OCI-LY7 (cell line): Measurements from ENCODE around the gene C1orf141. TPM values are rescaled to one million over a fixed set of nuclear protein-coding genes. Genes with fewer than 3 reads are reported as not detected.

Source experiments
- BruUV-seq: library from RNA; stranded (reverse); fragments of 400-500 nt; replicated peaks from 2 replicates; lab custom pipeline; 2021; lab: Mats Ljungman, UMichigan
- CTCF ChIA-PET: fragments of 300-600 bp; sonication (Branson Sonifier 250); formaldehyde crosslinking; loops from one replicate; lab custom pipeline; 2022; ENCODE audit warnings: antibody characterized with exemption; ENCODE audit not compliant: unreplicated experiment; lab: Charles Lee
- POLR2A ChIA-PET: fragments of 300-600 bp; sonication (Branson Sonifier 250); formaldehyde crosslinking; loops from one replicate; lab custom pipeline; 2022; ENCODE audit warnings: antibody characterized with exemption; lab: Charles Lee
- DNase-seq: peaks from one replicate; pipeline ENCODE4 v3.0.0-alpha.2; 2015; ENCODE audit warnings: low spot score
- H2AFZ ChIP-seq: fragments of 200-600 bp; sonication (generic), shearing (Covaris generic); 2 replicates; pipeline ENCODE4 v1.6.1; 2014; ENCODE audit warnings: mild to moderate bottlenecking, antibody characterized with exemption, low read length, moderate library complexity
- H3K27ac ChIP-seq: fragments of 200-600 bp; sonication (generic); 2 replicates; pipeline ENCODE4 v1.5.1; 2014; ENCODE audit warnings: mixed run types, low read depth, mild to moderate bottlenecking, moderate library complexity, low read length, inconsistent platforms; ENCODE audit not compliant: poor library complexity, severe bottlenecking
- H3K36me3 ChIP-seq: fragments of 200-600 bp; sonication (generic); 2 replicates; pipeline ENCODE4 v1.6.1; 2014; ENCODE audit warnings: mild to moderate bottlenecking, antibody characterized with exemption, low read length, moderate library complexity, mixed read lengths; ENCODE audit not compliant: insufficient read depth
- H3K4me1 ChIP-seq: fragments of 200-600 bp; sonication (generic); 2 replicates; pipeline ENCODE4 v1.5.1; 2014; ENCODE audit warnings: mild to moderate bottlenecking, low read length; ENCODE audit not compliant: insufficient read depth, poor library complexity, severe bottlenecking
- H3K4me2 ChIP-seq: fragments of 200-600 bp; sonication (generic); 2 replicates; pipeline ENCODE4 v1.6.1; 2014; ENCODE audit warnings: mild to moderate bottlenecking, low read length
- H3K4me3 ChIP-seq: fragments of 200-600 bp; sonication (generic); 2 replicates; pipeline ENCODE4 v1.5.1; 2014; ENCODE audit warnings: mild to moderate bottlenecking, low read depth, low read length; ENCODE audit not compliant: poor library complexity, severe bottlenecking
- H3K79me2 ChIP-seq: fragments of 200-600 bp; sonication (generic); 2 replicates; pipeline ENCODE4 v1.6.1; 2016; ENCODE audit warnings: low read depth, mild to moderate bottlenecking, low read length, moderate library complexity, mixed read lengths; ENCODE audit not compliant: insufficient read depth
- H3K9me2 ChIP-seq: fragments of 200-600 bp; sonication (generic); 2 replicates; pipeline ENCODE4 v1.6.1; 2016; ENCODE audit warnings: mild to moderate bottlenecking, low read length, mixed read lengths; ENCODE audit not compliant: insufficient read depth
- H3K9me3 ChIP-seq: fragments of 200-600 bp; sonication (generic); 2 replicates; pipeline ENCODE4 v1.6.1; 2014; ENCODE audit warnings: mild to moderate bottlenecking, mixed run types, low read length, mixed read lengths
- H4K20me1 ChIP-seq: fragments of 200-600 bp; sonication (generic); 2 replicates; pipeline ENCODE4 v1.6.1; 2014; ENCODE audit warnings: mild to moderate bottlenecking, antibody characterized with exemption, low read length, moderate library complexity, mixed read lengths; ENCODE audit not compliant: insufficient read depth
- CTCF ChIP-seq: fragments of 200-600 bp; sonication (generic); conservative IDR thresholded peaks from 2 replicates; pipeline ENCODE4 v1.5.1; 2014; ENCODE audit warnings: mild to moderate bottlenecking, antibody characterized with exemption, low read length, moderate library complexity, mixed read lengths
- EZH2phosphoT487 ChIP-seq: fragments of 200-600 bp; sonication (generic); IDR thresholded peaks from 2 replicates; pipeline ENCODE4 v1.6.1; 2018; ENCODE audit warnings: low read depth, borderline replicate concordance, mild to moderate bottlenecking, mixed run types, antibody characterized with exemption, low read length, moderate library complexity, mixed read lengths
- intact Hi-C: fragments of 100-400 bp; cut with micrococcal nuclease; formaldehyde crosslinking; loops from one replicate; pipeline ENCODE4 v1.10.0; 2022; ENCODE audit not compliant: unreplicated experiment
- total RNA-seq, 2 experiments: library from RNA; depleted of rRNA in 1 of 2; stranded (reverse); fragments of >200 nt in 1 of 2; shearing (Covaris generic) in 1 of 2; gene quantifications; 2 replicates each; pipeline ENCODE4 v1.2.3, GENCODE V29; 2014 to 2022

The C1orf141 gene
- total RNA-seq, 2 experiments from 2014 or later, result not detected

- intact Hi-C loops, result no loop called here
- no peaks in the 10 kb centered on the region for H3K9me3 ChIP-seq
These were observed 39.2 kb upstream of the C1orf141 start for GRCh38 chr1:67173988-67174387.

GRCh38 chr1:67171978-67172377 is 37.2 kb upstream of the C1orf141 start:
- H3K79me2 ChIP-seq, result no peaks in the 10 kb centered on the region
- POLR2A ChIA-PET, result interaction anchor here (0.7 kb wide), 1 partner anchor 426 kb away, joined by 3 read pairs; no protein-coding TSS in a partner anchor
- no peaks in the 10 kb centered on the region for H3K9me3 ChIP-seq
- no TSS peak for BruUV-seq
- DNase-seq, result no peak
- 0 out of 2 replicates have a peak overlapping the region, but pooled peaks have one; percentile 2 for H2AFZ ChIP-seq
- H3K4me1 ChIP-seq, result no peaks in the 10 kb centered on the region
- intact Hi-C loops, result no loop called here
- no peak overlapping the region for H3K4me2 ChIP-seq
- no peaks in the 10 kb centered on the region for H4K20me1 ChIP-seq
- H3K9me2 ChIP-seq, result 0 out of 2 replicates have a peak, but pooled peaks cover 5% of the 10 kb centered on the region
- TF ChIP-seq CTCF (no peak), EZH2phosphoT487 (no peak)
- no peak overlapping the region for H3K27ac ChIP-seq
- H3K4me3 ChIP-seq, result no peak overlapping the region
- CTCF ChIA-PET, result no interaction called here
- no peaks in the 10 kb centered on the region for H3K36me3 ChIP-seq

More at GRCh38 chr1:67173988-67174387, 39.2 kb upstream of the C1orf141 start:
- ChIA-PET CTCF (no interaction called here), POLR2A (no interaction called here)
- Histone ChIP-seq H3K27ac (no peak overlapping the region), H3K36me3 (no peaks in the 10 kb centered on the region), H3K4me2 (no peak overlapping the region), H2AFZ (no peak overlapping the region), H3K79me2 (no peaks in the 10 kb centered on the region), H4K20me1 (no peaks in the 10 kb centered on the region), H3K4me3 (no peak overlapping the region), H3K9me2 (0 out of 2 replicates have a peak, but pooled peaks cover 5% of the 10 kb centered on the region), H3K4me1 (no peaks in the 10 kb centered on the region)
- TF ChIP-seq CTCF (no peak), EZH2phosphoT487 (no peak)
- no peak for DNase-seq
- BruUV-seq, result no TSS peak

- DNase-seq, result no peak
- Histone ChIP-seq H3K9me3 (no peaks in the 10 kb centered on the region), H3K4me1 (no peaks in the 10 kb centered on the region), H3K4me3 (no peak overlapping the region), H3K79me2 (no peaks in the 10 kb centered on the region), H3K4me2 (no peak overlapping the region), H3K36me3 (no peaks in the 10 kb centered on the region), H3K9me2 (0 out of 2 replicates have a peak, but pooled peaks cover 5% of the 10 kb centered on the region), H2AFZ (0 out of 2 replicates have a peak overlapping the region, but pooled peaks have one; percentile 2), H3K27ac (no peak overlapping the region), H4K20me1 (no peaks in the 10 kb centered on the region)
- ChIA-PET POLR2A (no interaction called here), CTCF (no interaction called here)
- no TSS peak for BruUV-seq
- intact Hi-C loops, result no loop called here
- TF ChIP-seq CTCF (no peak), EZH2phosphoT487 (no peak)
These were observed 36.8 kb upstream of the C1orf141 start for GRCh38 chr1:67171574-67171955.
